Activated naive CD4-positive, alpha-beta T cell treated with anti-CD3 and anti-CD28 coated beads, Interleukin-2, amount 10 ng/mL, durations not matched to agents 7 days and 5 days (primary cell): ENCODE results near the gene ENTPD8.
"Not testable (repeated sequence)": the region's sequence is repeated elsewhere in the genome, so short reads cannot be mapped to it uniquely, and the experiment has no call there.

Source experiments
- CTCF ChIA-PET: fragments of 350-600 bp; sonication (Branson Sonifier 250); formaldehyde crosslinking; loops from one replicate; lab custom pipeline; 2021; ENCODE audit warnings: antibody characterized with exemption; lab: Charles Lee
- DNase-seq: peaks from one replicate; pipeline ENCODE4 v3.0.0-alpha.2; 2020
- H3K27ac Mint-ChIP-seq: one replicate; pipeline ENCODE4 v1.8.0; 2021; ENCODE audit warnings: mild to moderate bottlenecking, moderate library complexity, mixed read lengths
- H3K27me3 Mint-ChIP-seq: one replicate; pipeline ENCODE4 v1.8.0; 2021; ENCODE audit warnings: mild to moderate bottlenecking, mixed read lengths
- H3K36me3 Mint-ChIP-seq: one replicate; pipeline ENCODE4 v1.8.0; 2021; ENCODE audit warnings: mixed read lengths
- H3K4me1 Mint-ChIP-seq: one replicate; pipeline ENCODE4 v1.8.0; 2021; ENCODE audit warnings: mixed read lengths
- H3K4me3 Mint-ChIP-seq: one replicate; pipeline ENCODE4 v1.8.0; 2021; ENCODE audit warnings: mild to moderate bottlenecking, moderate library complexity, mixed read lengths
- H3K9me3 Mint-ChIP-seq: one replicate; pipeline ENCODE4 v1.8.0; 2021; ENCODE audit warnings: mixed read lengths

The ENTPD8 gene

DNA sequence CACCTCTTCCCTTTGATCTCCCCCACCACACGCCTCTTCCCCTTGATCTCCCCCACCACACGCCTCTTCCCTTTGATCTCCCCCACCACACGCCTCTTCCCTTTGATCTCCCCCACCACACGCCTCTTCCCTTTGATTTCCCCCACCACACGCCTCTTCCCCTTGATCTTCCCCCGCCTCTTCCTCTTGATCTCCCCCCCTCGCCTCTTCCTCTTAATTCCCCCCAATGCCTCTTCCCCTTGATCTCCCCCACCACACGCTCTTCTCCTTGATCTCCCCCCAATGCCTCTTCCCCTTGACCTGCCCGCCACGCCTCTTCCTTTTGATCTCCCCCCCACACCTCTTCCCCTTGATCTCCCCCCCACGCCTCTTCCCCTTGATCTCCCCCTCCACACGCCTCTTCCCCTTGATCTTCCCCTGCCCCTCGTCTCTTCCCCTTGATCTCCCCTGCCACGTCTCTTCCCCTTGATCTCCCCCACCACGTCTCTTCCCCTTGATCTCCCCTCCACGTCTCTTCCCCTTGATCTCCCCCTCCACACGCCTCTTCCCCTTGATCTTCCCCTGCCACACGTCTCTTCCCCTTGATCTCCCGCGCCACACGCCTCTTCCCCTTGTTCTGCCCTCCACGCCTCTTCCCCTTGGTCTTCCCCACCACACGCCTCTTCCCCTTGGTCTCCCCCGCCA lies 9.5 kb upstream of the ENTPD8 start:
- H3K9me3 Mint-ChIP-seq, H3K4me3 Mint-ChIP-seq, CTCF ChIA-PET: not testable (repeated sequence)
- peak; percentile 59 for DNase-seq
- Mint-ChIP-seq H3K36me3 (peaks cover 13% of the 10 kb centered on the region), H3K27ac (peak overlapping the region; percentile 58), H3K4me1 (peaks cover 49% of the 10 kb centered on the region), H3K27me3 (peaks cover 19% of the 10 kb centered on the region)

- Mint-ChIP-seq H3K27me3 (peaks cover 26% of the 10 kb centered on the region), H3K4me1 (peaks cover 54% of the 10 kb centered on the region), H3K27ac (no peak overlapping the region), H3K9me3 (no peaks in the 10 kb centered on the region), H3K4me3 (no peak overlapping the region), H3K36me3 (peaks cover 12% of the 10 kb centered on the region)
- peak; percentile 61 for DNase-seq
- CTCF ChIA-PET, result no interaction called here
Observed at GRCh38 chr9:137449931-137450538, 8.9 kb upstream of the ENTPD8 start.

GRCh38 chr9:137449081-137449844 lies 8.1 kb upstream of the ENTPD8 start:
- Mint-ChIP-seq H3K27me3 (peaks cover 30% of the 10 kb centered on the region), H3K36me3 (peaks cover 12% of the 10 kb centered on the region), H3K4me3 (no peak overlapping the region), H3K9me3 (no peaks in the 10 kb centered on the region), H3K4me1 (peaks cover 54% of the 10 kb centered on the region), H3K27ac (no peak overlapping the region)
- DNase-seq, result peak; percentile 20
- CTCF ChIA-PET, result no interaction called here

DNA sequence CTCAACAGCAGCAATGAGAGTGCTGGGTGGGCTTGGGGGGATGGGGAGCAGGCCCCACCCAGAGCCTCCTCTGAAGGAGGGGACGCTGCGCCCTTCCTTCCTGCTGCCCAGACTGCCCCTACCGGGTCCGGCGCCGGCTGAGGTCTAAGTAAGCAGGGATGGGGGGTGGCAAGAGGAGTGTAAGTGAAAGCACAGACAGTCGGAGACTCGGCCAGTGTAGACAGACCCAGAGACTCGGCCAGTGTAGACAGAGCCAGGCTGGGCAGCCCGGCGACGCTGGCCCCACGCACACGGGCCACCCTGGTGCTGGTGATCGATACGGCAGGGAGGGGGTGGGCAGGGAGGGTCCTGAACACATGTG lies 7.4 kb upstream of the ENTPD8 start:
- Mint-ChIP-seq H3K27me3 (peaks cover 32% of the 10 kb centered on the region), H3K27ac (no peak overlapping the region), H3K9me3 (no peaks in the 10 kb centered on the region), H3K36me3 (peaks cover 10% of the 10 kb centered on the region), H3K4me1 (peaks cover 50% of the 10 kb centered on the region), H3K4me3 (no peak overlapping the region)
- peak; percentile 18 for DNase-seq
- CTCF ChIA-PET, result interaction anchor here (0.6 to 0.8 kb wide), 2 partner anchors 14 to 110 kb away, joined by 3 to 4 read pairs; no protein-coding TSS in a partner anchor

- H3K27ac Mint-ChIP-seq, result no peak overlapping the region
- peaks cover 47% of the 10 kb centered on the region for H3K4me1 Mint-ChIP-seq
- H3K4me3 Mint-ChIP-seq, result no peak overlapping the region
- peaks cover 37% of the 10 kb centered on the region for H3K27me3 Mint-ChIP-seq
- CTCF ChIA-PET, result interaction anchor here (0.6 to 0.8 kb wide), 2 partner anchors 14 to 109 kb away, joined by 3 to 4 read pairs; no protein-coding TSS in a partner anchor
- H3K9me3 Mint-ChIP-seq, result no peaks in the 10 kb centered on the region
- H3K36me3 Mint-ChIP-seq, result peaks cover 7% of the 10 kb centered on the region
- no peak for DNase-seq
Observed at GRCh38 chr9:137447722-137448601, 6.8 kb upstream of the ENTPD8 start.

- Mint-ChIP-seq H3K27me3 (peaks cover 47% of the 10 kb centered on the region), H3K4me1 (peaks cover 39% of the 10 kb centered on the region), H3K4me3 (no peak overlapping the region), H3K36me3 (peaks cover 7% of the 10 kb centered on the region), H3K9me3 (no peaks in the 10 kb centered on the region), H3K27ac (no peak overlapping the region)
- no peak for DNase-seq
- CTCF ChIA-PET, result interaction anchor here (0.6 to 1.8 kb wide), 2 partner anchors 153 to 197 kb away, joined by 3 to 7 read pairs; no protein-coding TSS in a partner anchor
Observed at GRCh38 chr9:137446851-137447471, 5.8 kb upstream of the ENTPD8 start.

DNA sequence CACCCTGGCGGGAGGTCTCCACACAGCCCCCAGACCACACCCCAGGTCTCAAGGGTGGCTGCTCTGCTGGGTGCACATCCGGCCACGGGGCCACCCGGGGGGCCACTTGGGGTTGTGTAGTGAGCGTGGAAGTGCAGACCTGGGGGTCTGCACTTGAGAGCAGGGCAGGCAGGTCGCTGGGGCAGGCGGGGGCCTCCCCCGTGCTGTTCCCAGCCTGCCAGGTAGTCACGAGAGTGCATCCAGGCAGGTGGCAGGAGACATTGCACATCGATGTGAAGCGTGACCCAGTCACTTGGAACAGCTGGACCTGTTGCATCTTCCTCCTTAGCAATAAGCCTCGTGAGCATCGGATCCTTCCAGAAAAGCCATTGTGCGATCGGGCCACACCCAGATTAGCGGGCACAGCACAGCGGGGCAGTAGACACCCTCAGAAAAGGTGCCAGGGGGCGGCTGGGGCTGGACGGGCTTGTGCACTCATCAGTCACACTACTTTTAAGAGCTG lies 4.8 kb upstream of the ENTPD8 start:
- peaks cover 35% of the 10 kb centered on the region for H3K4me1 Mint-ChIP-seq
- H3K27me3 Mint-ChIP-seq, result peaks cover 50% of the 10 kb centered on the region
- H3K36me3 Mint-ChIP-seq, result peaks cover 7% of the 10 kb centered on the region
- no peak overlapping the region for H3K27ac Mint-ChIP-seq
- CTCF ChIA-PET, result interaction anchor here (0.6 to 1.8 kb wide), 4 partner anchors 16 to 196 kb away, joined by 3 to 7 read pairs (median 4); no protein-coding TSS in a partner anchor
- no peaks in the 10 kb centered on the region for H3K9me3 Mint-ChIP-seq
- no peak for DNase-seq
- H3K4me3 Mint-ChIP-seq, result no peak overlapping the region

GRCh38 chr9:137445275-137445807 lies 4.2 kb upstream of the ENTPD8 start:
- Mint-ChIP-seq H3K9me3 (no peaks in the 10 kb centered on the region), H3K4me3 (no peak overlapping the region), H3K4me1 (peaks cover 31% of the 10 kb centered on the region), H3K27ac (no peak overlapping the region), H3K36me3 (peaks cover 7% of the 10 kb centered on the region), H3K27me3 (peaks cover 50% of the 10 kb centered on the region)
- DNase-seq, result peak; percentile 91
- CTCF ChIA-PET, result interaction anchor here (0.6 to 1.8 kb wide), 4 partner anchors 16 to 377 kb away, joined by 3 to 7 read pairs (median 4); no protein-coding TSS in a partner anchor

GRCh38 chr9:137444106-137444790 lies 3.1 kb upstream of the ENTPD8 start:
- no peak overlapping the region for H3K4me3 Mint-ChIP-seq
- DNase-seq, result no peak
- no peak overlapping the region for H3K27ac Mint-ChIP-seq
- CTCF ChIA-PET, result interaction anchor here (0.8 to 2.3 kb wide), 7 partner anchors 9 to 157 kb away, joined by 3 to 6 read pairs (median 4); partner anchors contain the start of genes EXD3, NOXA1 and NSMF
- H3K4me1 Mint-ChIP-seq, result peaks cover 22% of the 10 kb centered on the region
- peaks cover 54% of the 10 kb centered on the region for H3K27me3 Mint-ChIP-seq
- H3K9me3 Mint-ChIP-seq, result no peaks in the 10 kb centered on the region
- H3K36me3 Mint-ChIP-seq, result no peaks in the 10 kb centered on the region

GRCh38 chr9:137441935-137442321 lies 771 bp upstream of the ENTPD8 start:
- CTCF ChIA-PET, result interaction anchor here (1.9 kb wide), 1 partner anchor 10 kb away, joined by 5 read pairs; no protein-coding TSS in a partner anchor
- no peak overlapping the region for H3K27ac Mint-ChIP-seq
- peaks cover 18% of the 10 kb centered on the region for H3K4me1 Mint-ChIP-seq
- H3K27me3 Mint-ChIP-seq, result peaks cover 51% of the 10 kb centered on the region
- peak overlapping the region; percentile 36 for H3K4me3 Mint-ChIP-seq
- H3K9me3 Mint-ChIP-seq, result no peaks in the 10 kb centered on the region
- DNase-seq, result no peak
- no peaks in the 10 kb centered on the region for H3K36me3 Mint-ChIP-seq

GRCh38 chr9:137439158-137439714 lies 1.9 kb downstream of the ENTPD8 start:
- CTCF ChIA-PET, result no interaction called here
- Mint-ChIP-seq H3K27ac (peak overlapping the region; percentile 11), H3K4me3 (no peak overlapping the region), H3K36me3 (no peaks in the 10 kb centered on the region), H3K27me3 (peaks cover 29% of the 10 kb centered on the region), H3K4me1 (peaks cover 3% of the 10 kb centered on the region), H3K9me3 (no peaks in the 10 kb centered on the region)
- no peak for DNase-seq

GRCh38 chr9:137438591-137439157 lies 2.5 kb downstream of the ENTPD8 start:
- H3K4me1 Mint-ChIP-seq, result peaks cover 3% of the 10 kb centered on the region
- H3K27me3 Mint-ChIP-seq, result peaks cover 27% of the 10 kb centered on the region
- no peak overlapping the region for H3K27ac Mint-ChIP-seq
- no peak for DNase-seq
- no peaks in the 10 kb centered on the region for H3K36me3 Mint-ChIP-seq
- no peak overlapping the region for H3K4me3 Mint-ChIP-seq
- H3K9me3 Mint-ChIP-seq, result no peaks in the 10 kb centered on the region
- CTCF ChIA-PET, result no interaction called here
